A673 (cell line): ENCODE data around the gene PIGC. TPM values are rescaled to one million over a fixed set of nuclear protein-coding genes. Genes with fewer than 3 reads are reported as not detected.

Experiments used
- BruUV-seq: library from RNA; stranded (reverse); fragments of 400-500 nt; replicated peaks from 2 replicates; lab custom pipeline; 2021; lab: Mats Ljungman, UMichigan
- CTCF ChIA-PET: fragments of 300-600 bp; sonication (Branson Sonifier 250); formaldehyde crosslinking; loops from one replicate; lab custom pipeline; 2022; ENCODE audit warnings: antibody characterized with exemption; lab: Charles Lee
- POLR2A ChIA-PET: fragments of 300-600 bp; sonication (Branson Sonifier 250); formaldehyde crosslinking; loops from one replicate; lab custom pipeline; 2022; ENCODE audit warnings: antibody characterized with exemption; ENCODE audit not compliant: low non-redundant PET; lab: Charles Lee
- DNase-seq: peaks from one replicate; pipeline ENCODE4 v3.0.0-alpha.2; 2015; ENCODE audit warnings: low spot score
- H3K27ac ChIP-seq: fragments of 200-600 bp; sonication (generic); 2 replicates; pipeline ENCODE4 v1.5.1; 2016; ENCODE audit warnings: mixed run types, low read depth, mild to moderate bottlenecking, mixed read lengths, antibody characterized with exemption, low read length; ENCODE audit not compliant: poor library complexity, severe bottlenecking
- H3K27me3 ChIP-seq: fragments of 200-600 bp; sonication (generic); replicated peaks from 2 replicates; pipeline ENCODE4 v1.6.1; 2017; ENCODE audit warnings: mixed run types, low read depth, mild to moderate bottlenecking, mixed read lengths, antibody characterized with exemption, low read length; ENCODE audit not compliant: insufficient read depth, poor library complexity
- H3K36me3 ChIP-seq: fragments of 200-600 bp; sonication (generic); 2 replicates; pipeline ENCODE4 v1.6.1; 2016; ENCODE audit warnings: mixed run types, mild to moderate bottlenecking, mixed read lengths, antibody characterized with exemption, low read length; ENCODE audit not compliant: insufficient read depth, poor library complexity, severe bottlenecking
- H3K4me1 ChIP-seq: fragments of 200-600 bp; sonication (generic); 2 replicates; pipeline ENCODE4 v1.6.1; 2017; ENCODE audit warnings: mixed run types, mild to moderate bottlenecking, mixed read lengths, antibody characterized with exemption, low read length; ENCODE audit not compliant: insufficient read depth, poor library complexity, severe bottlenecking
- H3K4me3 ChIP-seq: fragments of 200-600 bp; sonication (generic); 2 replicates; pipeline ENCODE4 v1.5.1; 2016; ENCODE audit warnings: low read depth, mixed run types, mild to moderate bottlenecking, mixed read lengths, low read length; ENCODE audit not compliant: poor library complexity, severe bottlenecking
- H3K9me3 ChIP-seq: fragments of 200-600 bp; sonication (generic); 2 replicates; pipeline ENCODE4 v1.6.1; 2016; ENCODE audit warnings: mixed run types, low read depth, mild to moderate bottlenecking, mixed read lengths, antibody characterized with exemption, low read length; ENCODE audit not compliant: poor library complexity, severe bottlenecking
- CTCF ChIP-seq: fragments of 300-800, 200-600 bp; sonication (generic); conservative IDR thresholded peaks from 2 replicates; pipeline ENCODE4 v1.5.1; 2017; ENCODE audit warnings: low read depth, mild to moderate bottlenecking, antibody characterized with exemption, low read length, moderate library complexity, mixed read lengths
- EZH2 ChIP-seq: fragments of 200-600 bp; sonication (generic); IDR thresholded peaks from 2 replicates; pipeline ENCODE4 v1.6.1; 2017; ENCODE audit warnings: borderline replicate concordance, low read depth, mild to moderate bottlenecking, mixed read lengths, antibody characterized with exemption, low read length; ENCODE audit not compliant: poor library complexity, severe bottlenecking
- intact Hi-C: fragments of 100-400 bp; cut with micrococcal nuclease; formaldehyde crosslinking; loops from one replicate; pipeline ENCODE4 v1.10.0; 2022; ENCODE audit not compliant: unreplicated experiment
- total RNA-seq: library from RNA; stranded (reverse); gene quantifications from 2 replicates; pipeline ENCODE4 v1.2.3, GENCODE V29; 2021

PIGC gene
- total RNA-seq, 1 experiment from 2014 or later, result 21.0 TPM

- DNase-seq, result no peak
- ChIA-PET CTCF (no interaction called here), POLR2A (no interaction called here)
- intact Hi-C loops, result no loop called here
- H3K4me3 ChIP-seq, result no peak overlapping the region
- H3K4me1 ChIP-seq, result no peaks in the 10 kb centered on the region
- no peaks in the 10 kb centered on the region for H3K36me3 ChIP-seq
- TF ChIP-seq CTCF (no peak), EZH2 (no peak)
- H3K27me3 ChIP-seq, result peaks cover 5% of the 10 kb centered on the region
- H3K27ac ChIP-seq, result no peak overlapping the region
- BruUV-seq, result no TSS peak
- H3K9me3 ChIP-seq, result no peaks in the 10 kb centered on the region
Measured at GRCh38 chr1:172470149-172470548, 26.3 kb upstream of the PIGC start.

- Histone ChIP-seq H3K36me3 (no peaks in the 10 kb centered on the region), H3K27me3 (peaks cover 5% of the 10 kb centered on the region), H3K9me3 (no peaks in the 10 kb centered on the region), H3K27ac (no peak overlapping the region), H3K4me1 (no peaks in the 10 kb centered on the region), H3K4me3 (no peak overlapping the region)
- no peak for DNase-seq
- ChIA-PET POLR2A (no interaction called here), CTCF (no interaction called here)
- BruUV-seq, result no TSS peak
- TF ChIP-seq CTCF, result no peak
- no peak for TF ChIP-seq EZH2
- intact Hi-C loops, result no loop called here
Measured at GRCh38 chr1:172469717-172470116, 25.8 kb upstream of the PIGC start.

- Histone ChIP-seq H3K27me3 (no peaks in the 10 kb centered on the region), H3K9me3 (no peaks in the 10 kb centered on the region), H3K4me3 (no peak overlapping the region), H3K36me3 (no peaks in the 10 kb centered on the region), H3K4me1 (no peaks in the 10 kb centered on the region), H3K27ac (no peak overlapping the region)
- no TSS peak for BruUV-seq
- no peak for DNase-seq
- CTCF ChIA-PET, result no interaction called here
- POLR2A ChIA-PET, result no interaction called here
- TF ChIP-seq EZH2 (no peak), CTCF (no peak)
- intact Hi-C loops, result no loop called here
Measured at GRCh38 chr1:172468296-172468695, 24.4 kb upstream of the PIGC start.
